Nephron (organoid): ENCODE measurements around the gene HRH3.

Experiments
- H3K27ac Mint-ChIP-seq, 3 experiments: 2 replicates each; pipeline ENCODE4 v1.8.0; 2020; ENCODE audit warnings: mixed read lengths in 3 of 3, mild to moderate bottlenecking in 2 of 3, moderate library complexity in 1 of 3
- H3K27me3 Mint-ChIP-seq: 2 replicates; pipeline ENCODE4 v1.8.0; 2021; ENCODE audit warnings: low read depth, mild to moderate bottlenecking, moderate library complexity, mixed read lengths
- H3K36me3 Mint-ChIP-seq: 2 replicates; pipeline ENCODE4 v1.8.0; 2020; ENCODE audit warnings: low read depth, mixed read lengths
- H3K4me1 Mint-ChIP-seq: 2 replicates; pipeline ENCODE4 v1.8.0; 2020; ENCODE audit warnings: mixed read lengths
- H3K4me3 Mint-ChIP-seq, 3 experiments: 2 replicates each; pipeline ENCODE4 v1.8.0; 2020; ENCODE audit warnings: mild to moderate bottlenecking in 3 of 3, mixed read lengths in 3 of 3, moderate library complexity in 2 of 3
- H3K9me3 Mint-ChIP-seq: 2 replicates; pipeline ENCODE4 v1.8.0; 2020; ENCODE audit warnings: mixed read lengths
- TF ChIP-seq, protein P1 (sequence below), 3 experiments: fragments of 200-600 bp; sonication (generic); IDR thresholded peaks; one replicate each; pipeline ENCODE4 v1.5.0; 2021; ENCODE audit warnings: antibody characterized with exemption in 3 of 3; ENCODE audit not compliant: unreplicated experiment in 3 of 3

Gene HRH3

DNA sequence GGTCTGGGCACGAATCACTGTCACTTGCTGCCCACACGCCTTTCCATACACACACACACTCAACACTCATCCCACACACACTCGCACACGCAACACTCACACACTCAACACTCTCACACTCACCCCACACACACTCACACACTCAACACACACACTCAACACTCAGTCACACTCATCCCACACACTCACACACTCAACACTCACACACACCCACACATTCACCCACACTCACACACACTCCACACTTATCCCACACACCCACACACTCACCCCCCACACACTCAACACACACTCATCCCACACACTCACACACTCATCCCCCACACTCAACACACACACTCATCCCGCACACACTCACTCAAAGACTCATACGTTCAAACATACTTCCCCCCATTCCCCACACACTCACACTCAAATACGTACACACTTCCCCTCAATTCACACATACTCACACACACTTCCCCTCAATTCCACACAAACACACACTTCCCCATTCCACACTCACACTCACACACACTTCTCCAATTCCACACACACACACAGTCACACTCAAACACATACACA, 9.0 kb upstream of the HRH3 start:
- Mint-ChIP-seq H3K27me3 (peaks cover 33% of the 10 kb centered on the region), H3K4me1 (no peaks in the 10 kb centered on the region)

DNA sequence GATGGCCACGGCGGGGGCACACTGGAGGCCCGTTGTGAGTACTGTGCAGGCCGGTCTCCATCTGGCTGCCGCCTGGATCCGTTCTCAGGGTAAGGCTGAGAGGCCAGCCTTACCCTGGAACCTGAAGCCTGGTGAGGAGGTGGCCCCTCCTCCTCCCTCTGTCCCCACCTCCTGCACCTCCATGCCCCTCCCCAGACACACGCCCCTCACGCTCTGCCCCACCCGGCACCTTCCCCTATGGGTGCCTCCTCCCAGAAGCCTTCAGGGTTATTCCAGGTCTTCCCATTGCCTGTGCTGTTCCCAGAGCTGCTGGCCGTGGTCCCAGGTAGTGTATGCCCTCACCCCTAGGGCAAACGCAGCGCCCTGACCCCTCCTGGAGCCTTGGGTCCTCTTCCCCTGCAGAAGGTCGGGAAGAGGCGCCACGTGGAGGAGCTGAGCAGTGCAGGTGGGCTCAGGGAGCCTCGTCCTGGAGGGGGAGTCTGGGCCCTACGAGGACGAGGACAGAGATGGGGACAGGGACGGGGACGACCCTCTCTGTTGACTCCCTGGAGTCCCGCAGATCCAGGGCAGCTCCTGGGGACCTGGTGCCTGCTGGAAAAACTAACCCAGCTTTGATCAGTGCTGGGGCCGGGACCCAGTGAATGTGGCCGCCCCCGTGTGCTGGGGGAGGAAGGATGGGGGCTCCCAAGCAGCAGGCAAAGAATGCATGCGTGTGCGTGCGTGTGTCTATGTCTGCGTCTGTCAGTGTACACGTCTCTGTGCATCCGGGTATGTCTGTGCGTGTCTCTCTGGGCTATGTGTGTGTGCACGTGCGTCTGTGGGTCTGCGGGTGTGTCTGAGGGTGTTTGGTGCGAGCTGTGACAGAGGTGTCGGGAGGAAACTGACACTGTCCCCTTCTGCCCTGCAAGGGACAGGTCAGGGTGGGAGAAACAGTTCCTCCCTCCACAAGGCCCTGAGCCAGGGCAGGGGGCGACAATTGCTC, 8.2 kb upstream of the HRH3 start:
- no peak overlapping the region for H3K27ac Mint-ChIP-seq
- H3K27me3 Mint-ChIP-seq: peaks cover 37% of the 10 kb centered on the region
- no peaks in the 10 kb centered on the region for H3K36me3 Mint-ChIP-seq
- H3K4me1 Mint-ChIP-seq: no peaks in the 10 kb centered on the region
- TF ChIP-seq, protein P1, sequence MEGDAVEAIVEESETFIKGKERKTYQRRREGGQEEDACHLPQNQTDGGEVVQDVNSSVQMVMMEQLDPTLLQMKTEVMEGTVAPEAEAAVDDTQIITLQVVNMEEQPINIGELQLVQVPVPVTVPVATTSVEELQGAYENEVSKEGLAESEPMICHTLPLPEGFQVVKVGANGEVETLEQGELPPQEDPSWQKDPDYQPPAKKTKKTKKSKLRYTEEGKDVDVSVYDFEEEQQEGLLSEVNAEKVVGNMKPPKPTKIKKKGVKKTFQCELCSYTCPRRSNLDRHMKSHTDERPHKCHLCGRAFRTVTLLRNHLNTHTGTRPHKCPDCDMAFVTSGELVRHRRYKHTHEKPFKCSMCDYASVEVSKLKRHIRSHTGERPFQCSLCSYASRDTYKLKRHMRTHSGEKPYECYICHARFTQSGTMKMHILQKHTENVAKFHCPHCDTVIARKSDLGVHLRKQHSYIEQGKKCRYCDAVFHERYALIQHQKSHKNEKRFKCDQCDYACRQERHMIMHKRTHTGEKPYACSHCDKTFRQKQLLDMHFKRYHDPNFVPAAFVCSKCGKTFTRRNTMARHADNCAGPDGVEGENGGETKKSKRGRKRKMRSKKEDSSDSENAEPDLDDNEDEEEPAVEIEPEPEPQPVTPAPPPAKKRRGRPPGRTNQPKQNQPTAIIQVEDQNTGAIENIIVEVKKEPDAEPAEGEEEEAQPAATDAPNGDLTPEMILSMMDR (IDR thresholded peaks at IDR 0.05; ENCODE audit: unreplicated experiment in 3 of 3): no peak
- H3K4me3 Mint-ChIP-seq: no peak overlapping the region
- H3K9me3 Mint-ChIP-seq: no peaks in the 10 kb centered on the region

More for the DNA sequence above, 9.0 kb upstream of the HRH3 start:
- TF ChIP-seq, protein P1 (IDR thresholded peaks at IDR 0.05; ENCODE audit: unreplicated experiment in 3 of 3): no peak
- Mint-ChIP-seq H3K4me3 (no peak overlapping the region), H3K36me3 (no peaks in the 10 kb centered on the region), H3K27ac (no peak overlapping the region), H3K9me3 (no peaks in the 10 kb centered on the region)

DNA sequence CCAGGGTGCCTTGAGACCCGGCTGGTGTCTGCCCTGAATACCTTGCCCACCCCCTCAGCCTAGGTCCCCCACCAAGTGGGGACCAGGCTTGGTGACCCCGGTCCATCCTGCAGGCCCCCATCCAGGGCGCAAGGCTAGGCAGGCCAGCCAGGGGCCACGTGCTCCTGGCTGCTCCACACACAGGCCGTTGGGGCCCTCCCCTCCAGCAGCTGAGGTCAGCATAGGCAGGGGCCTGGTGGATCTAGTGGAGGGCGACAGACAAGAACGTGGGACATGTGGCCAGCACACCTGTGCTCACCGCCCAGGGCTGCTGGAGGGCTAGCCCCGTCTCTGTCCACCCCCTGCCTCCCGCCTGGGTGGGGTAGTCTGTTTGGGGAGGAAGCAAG, 7.5 kb upstream of the HRH3 start:
- Mint-ChIP-seq H3K4me1 (no peaks in the 10 kb centered on the region), H3K36me3 (no peaks in the 10 kb centered on the region), H3K27ac (no peak overlapping the region), H3K9me3 (no peaks in the 10 kb centered on the region), H3K4me3 (no peak overlapping the region), H3K27me3 (peaks cover 44% of the 10 kb centered on the region)
- TF ChIP-seq, protein P1 (IDR thresholded peaks at IDR 0.05; ENCODE audit: unreplicated experiment in 3 of 3): no peak

DNA sequence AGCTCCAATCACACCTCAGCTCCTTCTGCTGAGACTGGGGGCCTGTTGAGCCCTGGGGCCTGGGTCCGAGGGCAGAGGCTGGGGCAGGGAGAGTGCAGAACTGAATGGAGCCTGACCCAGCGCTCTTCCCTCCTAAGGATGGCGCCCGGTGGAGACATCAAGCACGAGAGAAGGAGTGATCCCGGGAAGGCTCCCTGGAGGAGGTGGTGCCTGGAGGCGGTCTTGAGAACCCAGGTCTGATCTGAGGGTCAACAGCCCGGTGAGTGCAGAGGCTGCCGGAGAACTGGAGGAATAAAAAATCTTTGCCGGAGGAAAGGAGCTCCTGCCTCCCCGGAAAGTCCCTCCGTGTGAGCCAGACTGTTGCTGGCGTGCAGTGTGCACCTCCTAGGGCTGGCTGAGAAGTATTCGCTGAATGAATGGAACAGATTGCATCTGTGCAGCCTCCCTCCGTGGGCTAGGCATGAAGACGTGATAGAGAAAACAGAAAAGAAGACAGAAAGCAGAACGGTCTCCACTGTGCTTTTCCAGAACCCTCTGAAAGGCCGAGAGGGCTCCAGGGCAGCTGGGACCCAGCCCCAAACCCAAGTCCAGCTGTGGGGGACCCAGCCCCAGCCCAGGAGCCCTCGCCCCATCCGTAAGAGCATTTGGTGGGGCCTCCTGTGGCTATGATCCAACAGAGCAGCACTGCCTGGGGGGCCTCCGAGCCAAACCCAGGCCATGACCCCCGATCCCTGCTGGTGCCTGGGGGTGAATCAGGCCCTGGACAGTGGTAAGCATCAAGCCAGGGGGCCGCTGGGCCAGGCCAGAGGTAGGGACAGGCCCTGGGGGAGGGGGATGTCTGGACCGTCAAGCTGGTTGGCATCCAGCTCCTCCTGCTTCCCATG, 6.9 kb upstream of the HRH3 start:
- H3K4me3 Mint-ChIP-seq: no peak overlapping the region
- H3K36me3 Mint-ChIP-seq: no peaks in the 10 kb centered on the region
- H3K27ac Mint-ChIP-seq: no peak overlapping the region
- H3K4me1 Mint-ChIP-seq: no peaks in the 10 kb centered on the region
- TF ChIP-seq, protein P1 (IDR thresholded peaks at IDR 0.05; ENCODE audit: unreplicated experiment in 3 of 3): no peak
- H3K9me3 Mint-ChIP-seq: no peaks in the 10 kb centered on the region
- H3K27me3 Mint-ChIP-seq: peaks cover 47% of the 10 kb centered on the region

DNA sequence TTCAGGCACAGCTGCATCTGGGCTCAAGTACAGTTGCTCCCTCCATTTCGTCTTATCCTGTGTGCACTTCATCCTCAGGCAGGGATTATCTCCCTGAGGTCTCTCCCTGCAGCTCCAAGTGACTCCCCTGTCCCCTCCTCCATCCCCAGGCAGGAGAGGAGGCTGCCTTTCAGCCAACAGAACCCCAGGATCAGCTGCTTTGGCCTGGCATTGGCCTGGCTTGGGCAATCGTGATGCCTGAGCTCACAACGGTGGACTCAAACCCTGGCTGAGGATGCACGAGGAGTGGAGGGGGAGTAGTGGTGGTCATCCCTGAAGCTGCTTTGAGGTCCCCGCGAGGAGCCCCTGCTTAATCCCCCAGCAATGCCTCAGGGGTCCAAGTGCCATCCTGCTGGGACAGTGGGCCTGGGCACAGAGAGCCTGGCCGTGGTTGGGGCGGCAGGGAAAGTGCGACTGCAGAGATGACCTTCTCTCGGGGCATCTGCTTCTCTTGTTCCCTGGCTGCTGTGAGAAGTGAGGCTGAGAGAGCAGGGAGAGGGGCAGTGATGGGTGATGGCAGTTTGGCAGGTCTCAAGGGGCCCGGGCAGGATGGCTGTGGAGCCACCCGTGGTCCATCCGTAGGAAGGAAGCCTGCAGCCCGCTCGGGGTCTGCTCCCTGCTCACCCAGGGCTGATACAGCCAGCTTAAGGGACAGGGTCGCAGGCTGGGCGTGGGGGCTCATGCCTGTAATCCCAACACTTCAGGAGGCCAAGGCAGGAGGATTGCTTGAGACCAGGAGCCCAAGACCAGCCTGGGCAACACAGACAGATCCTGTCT, 6.0 kb upstream of the HRH3 start:
- no peaks in the 10 kb centered on the region for H3K9me3 Mint-ChIP-seq
- H3K36me3 Mint-ChIP-seq: no peaks in the 10 kb centered on the region
- peaks cover 56% of the 10 kb centered on the region for H3K27me3 Mint-ChIP-seq
- TF ChIP-seq, protein P1 (IDR thresholded peaks at IDR 0.05; ENCODE audit: unreplicated experiment in 3 of 3): no peak
- H3K4me3 Mint-ChIP-seq: no peak overlapping the region
- no peaks in the 10 kb centered on the region for H3K4me1 Mint-ChIP-seq
- H3K27ac Mint-ChIP-seq: no peak overlapping the region
